Measurements from ENCODE around the gene KCTD5.

DNA sequence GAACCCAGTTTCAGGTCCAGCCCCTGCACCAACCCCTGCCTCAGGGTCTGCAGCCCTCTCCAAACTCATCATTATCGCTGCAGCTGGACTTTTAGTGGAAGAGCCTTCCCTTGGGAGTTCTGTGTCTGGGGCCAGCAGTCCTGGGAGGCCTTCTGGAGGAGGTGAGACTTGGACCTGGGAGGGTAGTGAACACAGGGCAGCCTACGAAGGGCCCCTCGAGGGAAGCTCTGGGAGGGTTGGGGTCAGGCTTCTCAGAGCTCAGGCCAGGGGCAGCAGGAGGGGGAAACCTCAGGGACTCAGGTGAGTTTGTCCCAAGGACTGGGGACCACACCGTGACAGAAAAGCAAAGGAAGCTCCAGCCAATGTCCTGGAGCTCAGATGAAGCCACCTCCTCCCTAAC is 58.8 kb downstream of the KCTD5 start:
- TF ChIP-seq CTCF (conservative IDR thresholded peaks at IDR 0.05) (no peak), EZH2 (IDR thresholded peaks at IDR 0.05; ENCODE audit: low read depth) (no peak)

All from PC-9 (cell line).